Measurements from ENCODE around the gene RTN4R.
"Not testable (repeated sequence)": the region's sequence is repeated elsewhere in the genome, so short reads cannot be mapped to it uniquely, and the experiment has no call there.

Gene RTN4R

GRCh38 chr22:20305894-20306645 lies 38.0 kb upstream of the RTN4R start:
- DNase-seq (ENCODE audit: low spot score): no peak

- not testable (repeated sequence) for DNase-seq (ENCODE audit: low spot score)
Measured at GRCh38 chr22:20305230-20305893, 37.2 kb upstream of the RTN4R start.

- no peak for DNase-seq (ENCODE audit: low spot score)
Measured at GRCh38 chr22:20304646-20305045, 36.5 kb upstream of the RTN4R start.

GRCh38 chr22:20303229-20303534 lies 35.1 kb upstream of the RTN4R start:
- not testable (repeated sequence) for DNase-seq (ENCODE audit: low spot score)

GRCh38 chr22:20302438-20303228 lies 34.5 kb upstream of the RTN4R start:
- DNase-seq (ENCODE audit: low spot score): no peak

- no peak for DNase-seq (ENCODE audit: low spot score)
Measured at GRCh38 chr22:20299746-20300136, 31.6 kb upstream of the RTN4R start.

GRCh38 chr22:20298803-20299745 lies 31.0 kb upstream of the RTN4R start:
- DNase-seq (ENCODE audit: low spot score): peak; percentile 70

- DNase-seq (ENCODE audit: low spot score): no peak
Measured at GRCh38 chr22:20298110-20298802, 30.1 kb upstream of the RTN4R start.

- no peak for DNase-seq (ENCODE audit: low spot score)
Measured at GRCh38 chr22:20297414-20298109, 29.4 kb upstream of the RTN4R start.

- DNase-seq (ENCODE audit: low spot score): no peak
Measured at GRCh38 chr22:20296598-20296997, 28.5 kb upstream of the RTN4R start.

GRCh38 chr22:20295262-20296064 lies 27.3 kb upstream of the RTN4R start:
- DNase-seq (ENCODE audit: low spot score): no peak

GRCh38 chr22:20292673-20293232 lies 24.6 kb upstream of the RTN4R start:
- DNase-seq (ENCODE audit: low spot score): no peak

- DNase-seq (ENCODE audit: low spot score): no peak
Measured at GRCh38 chr22:20292108-20292507, 24.0 kb upstream of the RTN4R start.

GRCh38 chr22:20291604-20292063 lies 23.5 kb upstream of the RTN4R start:
- no peak for DNase-seq (ENCODE audit: low spot score)

GRCh38 chr22:20291249-20291586 lies 23.1 kb upstream of the RTN4R start:
- DNase-seq (ENCODE audit: low spot score): no peak

GRCh38 chr22:20290578-20291248 lies 22.6 kb upstream of the RTN4R start:
- no peak for DNase-seq (ENCODE audit: low spot score)

- no peak for DNase-seq (ENCODE audit: low spot score)
Measured at GRCh38 chr22:20290045-20290392, 21.9 kb upstream of the RTN4R start.

- DNase-seq (ENCODE audit: low spot score): not testable (repeated sequence)
Measured at GRCh38 chr22:20289182-20290044, 21.3 kb upstream of the RTN4R start.

Measured in hematopoietic multipotent progenitor cell treated with erythropoietin and hydrocortisone succinate and interleukin-3 and kit ligand, for 15 days (in vitro differentiated cells).